ENCODE results near the gene XPR1.

XPR1 gene

DNA sequence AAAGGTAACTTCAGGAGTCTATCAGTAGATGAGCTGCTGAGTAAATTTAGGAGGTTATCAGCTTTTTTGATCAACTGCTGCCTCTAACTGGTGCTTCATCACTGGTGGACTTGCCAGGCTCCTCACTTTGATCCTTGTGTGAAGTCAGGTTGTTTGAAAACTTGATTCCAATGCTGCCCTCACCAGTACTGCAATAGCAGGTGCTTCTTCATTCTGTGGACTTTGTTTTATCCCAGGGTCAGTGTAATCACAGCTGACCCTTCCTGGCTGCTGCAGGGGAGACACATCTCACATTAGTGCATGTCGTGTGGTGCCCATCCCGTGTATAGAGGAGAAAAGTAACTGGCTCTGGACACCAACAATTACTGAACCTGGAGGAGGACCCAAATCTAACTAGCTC lies 260.9 kb downstream of the XPR1 start:
- DNase-seq (ENCODE audit: low read depth): no peak
- H3K4me3 ChIP-seq (ENCODE audit: low read depth, low read length): no peak overlapping the region
- TF ChIP-seq POLR2A (IDR thresholded peaks at IDR 0.05; ENCODE audit: extremely low read depth, insufficient read length) (no peak), MYC (IDR thresholded peaks at IDR 0.05; ENCODE audit: low read depth, low read length) (no peak)
- TF ChIP-seq, protein P1, sequence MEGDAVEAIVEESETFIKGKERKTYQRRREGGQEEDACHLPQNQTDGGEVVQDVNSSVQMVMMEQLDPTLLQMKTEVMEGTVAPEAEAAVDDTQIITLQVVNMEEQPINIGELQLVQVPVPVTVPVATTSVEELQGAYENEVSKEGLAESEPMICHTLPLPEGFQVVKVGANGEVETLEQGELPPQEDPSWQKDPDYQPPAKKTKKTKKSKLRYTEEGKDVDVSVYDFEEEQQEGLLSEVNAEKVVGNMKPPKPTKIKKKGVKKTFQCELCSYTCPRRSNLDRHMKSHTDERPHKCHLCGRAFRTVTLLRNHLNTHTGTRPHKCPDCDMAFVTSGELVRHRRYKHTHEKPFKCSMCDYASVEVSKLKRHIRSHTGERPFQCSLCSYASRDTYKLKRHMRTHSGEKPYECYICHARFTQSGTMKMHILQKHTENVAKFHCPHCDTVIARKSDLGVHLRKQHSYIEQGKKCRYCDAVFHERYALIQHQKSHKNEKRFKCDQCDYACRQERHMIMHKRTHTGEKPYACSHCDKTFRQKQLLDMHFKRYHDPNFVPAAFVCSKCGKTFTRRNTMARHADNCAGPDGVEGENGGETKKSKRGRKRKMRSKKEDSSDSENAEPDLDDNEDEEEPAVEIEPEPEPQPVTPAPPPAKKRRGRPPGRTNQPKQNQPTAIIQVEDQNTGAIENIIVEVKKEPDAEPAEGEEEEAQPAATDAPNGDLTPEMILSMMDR (IDR thresholded peaks at IDR 0.05; ENCODE audit: low read depth, low read length): no peak
- TF ChIP-seq, protein P2, sequence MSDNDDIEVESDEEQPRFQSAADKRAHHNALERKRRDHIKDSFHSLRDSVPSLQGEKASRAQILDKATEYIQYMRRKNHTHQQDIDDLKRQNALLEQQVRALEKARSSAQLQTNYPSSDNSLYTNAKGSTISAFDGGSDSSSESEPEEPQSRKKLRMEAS (IDR thresholded peaks at IDR 0.05; ENCODE audit: low read depth, low read length): no peak

- H3K4me3 ChIP-seq (ENCODE audit: low read depth, low read length): no peak overlapping the region
- TF ChIP-seq, protein P1 (IDR thresholded peaks at IDR 0.05; ENCODE audit: low read depth, low read length): no peak
- TF ChIP-seq, protein P2 (IDR thresholded peaks at IDR 0.05; ENCODE audit: low read depth, low read length): no peak
- TF ChIP-seq POLR2A (IDR thresholded peaks at IDR 0.05; ENCODE audit: extremely low read depth, insufficient read length) (no peak), MYC (IDR thresholded peaks at IDR 0.05; ENCODE audit: low read depth, low read length) (no peak)
- DNase-seq (ENCODE audit: low read depth): no peak
Measured at GRCh38 chr1:180893614-180894013, 261.8 kb downstream of the XPR1 start.

GRCh38 chr1:180896161-180896560 lies 264.3 kb downstream of the XPR1 start:
- no peak overlapping the region for H3K4me3 ChIP-seq (ENCODE audit: low read depth, low read length)
- TF ChIP-seq, protein P1 (IDR thresholded peaks at IDR 0.05; ENCODE audit: low read depth, low read length): no peak
- TF ChIP-seq MYC (IDR thresholded peaks at IDR 0.05; ENCODE audit: low read depth, low read length) (no peak), POLR2A (IDR thresholded peaks at IDR 0.05; ENCODE audit: extremely low read depth, insufficient read length) (no peak)
- TF ChIP-seq, protein P2 (IDR thresholded peaks at IDR 0.05; ENCODE audit: low read depth, low read length): no peak
- no peak for DNase-seq (ENCODE audit: low read depth)

DNA sequence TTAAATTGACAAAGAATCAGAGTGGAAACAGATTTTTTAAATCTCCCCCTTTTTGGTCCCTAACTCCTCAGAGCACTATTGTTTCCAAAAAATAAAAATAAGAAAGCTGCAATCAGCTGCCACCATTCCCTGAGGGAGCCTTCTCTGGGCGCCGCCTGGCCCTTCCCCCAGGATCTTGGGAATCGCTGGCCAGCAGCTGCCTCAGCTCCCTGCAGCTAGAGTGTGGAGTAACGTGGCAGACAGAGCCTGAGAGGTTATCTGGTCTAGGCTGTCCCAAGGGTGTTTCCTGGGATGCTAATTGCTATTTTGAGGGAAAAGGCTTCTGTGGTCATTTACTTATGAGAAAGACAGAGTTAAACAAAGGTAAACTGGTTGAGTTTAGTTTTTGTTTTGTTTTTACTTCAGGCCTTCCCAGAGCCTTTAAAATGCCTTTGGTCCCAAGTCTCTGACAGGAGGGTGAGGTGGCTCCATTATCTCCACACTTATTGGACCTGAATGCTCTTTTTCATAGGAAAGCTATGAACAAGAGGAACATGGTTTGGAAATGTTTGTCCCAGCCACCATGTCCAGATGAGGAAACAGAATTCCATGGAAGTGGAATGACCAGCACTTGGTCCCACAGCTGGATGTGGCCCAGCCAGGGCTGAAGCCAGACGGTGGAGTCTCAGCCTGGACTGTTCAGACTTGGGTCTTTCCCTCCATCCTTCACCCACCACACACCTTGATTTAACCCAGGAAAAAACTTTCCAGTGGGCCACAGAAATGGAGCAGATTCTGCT lies 266.8 kb downstream of the XPR1 start:
- DNase-seq (ENCODE audit: low read depth): no peak

GRCh38 chr1:180899262-180899661 lies 267.4 kb downstream of the XPR1 start:
- TF ChIP-seq, protein P1 (IDR thresholded peaks at IDR 0.05; ENCODE audit: low read depth, low read length): no peak
- TF ChIP-seq, protein P2 (IDR thresholded peaks at IDR 0.05; ENCODE audit: low read depth, low read length): no peak
- no peak for TF ChIP-seq MYC (IDR thresholded peaks at IDR 0.05; ENCODE audit: low read depth, low read length)
- no peak for TF ChIP-seq POLR2A (IDR thresholded peaks at IDR 0.05; ENCODE audit: extremely low read depth, insufficient read length)
- no peak overlapping the region for H3K4me3 ChIP-seq (ENCODE audit: low read depth, low read length)
- no peak for DNase-seq (ENCODE audit: low read depth)

More for the DNA sequence above, 266.8 kb downstream of the XPR1 start:
- no peak overlapping the region for H3K4me3 ChIP-seq (ENCODE audit: low read depth, low read length)
- TF ChIP-seq, protein P2 (IDR thresholded peaks at IDR 0.05; ENCODE audit: low read depth, low read length): no peak
- TF ChIP-seq MYC (IDR thresholded peaks at IDR 0.05; ENCODE audit: low read depth, low read length) (no peak), POLR2A (IDR thresholded peaks at IDR 0.05; ENCODE audit: extremely low read depth, insufficient read length) (no peak)
- TF ChIP-seq, protein P1 (IDR thresholded peaks at IDR 0.05; ENCODE audit: low read depth, low read length): no peak
